Effector memory CD8-positive, alpha-beta T cell (primary cell): ENCODE measurements around the gene CADM2.

Experiments used
- ATAC-seq: fragments of 150-1000 bp; cut with Tn5 transposase; replicated peaks from 2 replicates; pipeline ENCODE4 v1.10.0; 2021; ENCODE audit warnings: mild to moderate bottlenecking, moderate library complexity
- DNase-seq, 3 experiments: peaks; one replicate each; pipeline ENCODE4 v3.0.0; 2021
- H3K27ac Mint-ChIP-seq, 2 donors: one replicate each; pipeline ENCODE4 v1.8.0; 2022; ENCODE audit warnings: mild to moderate bottlenecking in 2 of 2, mixed read lengths in 2 of 2, moderate library complexity in 2 of 2
- H3K27me3 Mint-ChIP-seq, 2 donors: one replicate each; pipeline ENCODE4 v1.8.0; 2022; ENCODE audit warnings: mixed read lengths in 2 of 2
- H3K36me3 Mint-ChIP-seq: one replicate; pipeline ENCODE4 v1.8.0; 2022; ENCODE audit warnings: mild to moderate bottlenecking, moderate library complexity, mixed read lengths; ENCODE audit not compliant: insufficient read depth
- H3K4me1 Mint-ChIP-seq, 2 donors: one replicate each; pipeline ENCODE4 v1.8.0; 2022; ENCODE audit warnings: low read depth in 2 of 2, mixed read lengths in 2 of 2
- H3K4me3 Mint-ChIP-seq, 2 donors: one replicate each; pipeline ENCODE4 v1.8.0; 2022; ENCODE audit warnings: mild to moderate bottlenecking in 2 of 2, mixed read lengths in 2 of 2, moderate library complexity in 2 of 2
- H3K9me3 Mint-ChIP-seq, 2 donors: one replicate each; pipeline ENCODE4 v1.8.0; 2022; ENCODE audit warnings: mixed read lengths in 2 of 2

CADM2 gene

GRCh38 chr3:85355572-85355971 is 396.8 kb downstream of the CADM2 start:
- no peak for DNase-seq
- Mint-ChIP-seq H3K9me3 (peaks cover 3 to 22% of the 10 kb centered on the region in 2 donors), H3K27me3 (no peaks in the 10 kb centered on the region), H3K36me3 (no peaks in the 10 kb centered on the region), H3K27ac (no peak overlapping the region), H3K4me3 (no peak overlapping the region), H3K4me1 (no peaks in the 10 kb centered on the region)
- no peak for ATAC-seq

- ATAC-seq (no peak), DNase-seq (no peak)
- Mint-ChIP-seq H3K36me3 (no peaks in the 10 kb centered on the region), H3K27me3 (no peaks in the 10 kb centered on the region), H3K4me1 (no peaks in the 10 kb centered on the region), H3K27ac (no peak overlapping the region), H3K4me3 (no peak overlapping the region), H3K9me3 (peaks cover 3 to 5% of the 10 kb centered on the region in 2 donors)
These were observed 402.1 kb downstream of the CADM2 start for GRCh38 chr3:85360742-85361387.

- ATAC-seq (no peak), DNase-seq (no peak)
- no peaks in the 10 kb centered on the region for H3K36me3 Mint-ChIP-seq
- no peaks in the 10 kb centered on the region for H3K27me3 Mint-ChIP-seq
- no peak overlapping the region for H3K4me3 Mint-ChIP-seq
- no peaks in the 10 kb centered on the region for H3K4me1 Mint-ChIP-seq
- H3K27ac Mint-ChIP-seq = no peak overlapping the region
- H3K9me3 Mint-ChIP-seq = peaks cover 0 to 3% of the 10 kb centered on the region in 2 donors
These were observed 405.6 kb downstream of the CADM2 start for GRCh38 chr3:85364296-85364909.

- Mint-ChIP-seq H3K4me1 (no peaks in the 10 kb centered on the region), H3K9me3 (peaks cover 0 to 4% of the 10 kb centered on the region in 2 donors), H3K36me3 (no peaks in the 10 kb centered on the region), H3K27ac (no peak overlapping the region), H3K4me3 (no peak overlapping the region), H3K27me3 (no peaks in the 10 kb centered on the region)
- no peak for ATAC-seq
- no peak for DNase-seq
These were observed 411.6 kb downstream of the CADM2 start for GRCh38 chr3:85370341-85370740.

GRCh38 chr3:85376131-85376530 is 417.3 kb downstream of the CADM2 start:
- no peaks in the 10 kb centered on the region for H3K27me3 Mint-ChIP-seq
- H3K27ac Mint-ChIP-seq = no peak overlapping the region
- no peaks in the 10 kb centered on the region for H3K36me3 Mint-ChIP-seq
- no peak for ATAC-seq
- H3K4me1 Mint-ChIP-seq = no peaks in the 10 kb centered on the region
- H3K9me3 Mint-ChIP-seq = peaks cover 0 to 2% of the 10 kb centered on the region in 2 donors
- no peak overlapping the region for H3K4me3 Mint-ChIP-seq
- no peak for DNase-seq

GRCh38 chr3:85377115-85377514 is 418.3 kb downstream of the CADM2 start:
- Mint-ChIP-seq H3K9me3 (no peaks in the 10 kb centered on the region), H3K4me1 (no peaks in the 10 kb centered on the region), H3K27ac (no peak overlapping the region), H3K27me3 (no peaks in the 10 kb centered on the region), H3K4me3 (no peak overlapping the region), H3K36me3 (no peaks in the 10 kb centered on the region)
- no peak for ATAC-seq
- no peak for DNase-seq

- no peaks in the 10 kb centered on the region for H3K4me1 Mint-ChIP-seq
- H3K27ac Mint-ChIP-seq = no peak overlapping the region
- H3K4me3 Mint-ChIP-seq = no peak overlapping the region
- no peak for DNase-seq
- peaks cover 5 to 7% of the 10 kb centered on the region in 2 donors for H3K9me3 Mint-ChIP-seq
- no peaks in the 10 kb centered on the region for H3K36me3 Mint-ChIP-seq
- no peak for ATAC-seq
- H3K27me3 Mint-ChIP-seq = no peaks in the 10 kb centered on the region
These were observed 425.6 kb downstream of the CADM2 start for GRCh38 chr3:85384372-85384771.

- Mint-ChIP-seq H3K27ac (no peak overlapping the region), H3K36me3 (no peaks in the 10 kb centered on the region), H3K4me3 (no peak overlapping the region), H3K27me3 (no peaks in the 10 kb centered on the region), H3K4me1 (no peaks in the 10 kb centered on the region), H3K9me3 (peaks cover 10 to 14% of the 10 kb centered on the region in 2 donors)
- ATAC-seq (no peak), DNase-seq (no peak)
These were observed 429.2 kb downstream of the CADM2 start for GRCh38 chr3:85387913-85388505.

GRCh38 chr3:85394424-85394823 is 435.6 kb downstream of the CADM2 start:
- no peaks in the 10 kb centered on the region for H3K36me3 Mint-ChIP-seq
- DNase-seq = no peak
- peaks cover 10 to 14% of the 10 kb centered on the region in 2 donors for H3K9me3 Mint-ChIP-seq
- no peak overlapping the region for H3K4me3 Mint-ChIP-seq
- no peaks in the 10 kb centered on the region for H3K4me1 Mint-ChIP-seq
- ATAC-seq = no peak
- no peaks in the 10 kb centered on the region for H3K27me3 Mint-ChIP-seq
- H3K27ac Mint-ChIP-seq = no peak overlapping the region

GRCh38 chr3:85397434-85397833 is 438.6 kb downstream of the CADM2 start:
- no peaks in the 10 kb centered on the region for H3K36me3 Mint-ChIP-seq
- H3K9me3 Mint-ChIP-seq = peaks cover 7 to 8% of the 10 kb centered on the region in 2 donors
- no peaks in the 10 kb centered on the region for H3K27me3 Mint-ChIP-seq
- no peak overlapping the region for H3K27ac Mint-ChIP-seq
- no peak for DNase-seq
- no peak for ATAC-seq
- no peak overlapping the region for H3K4me3 Mint-ChIP-seq
- H3K4me1 Mint-ChIP-seq = no peaks in the 10 kb centered on the region

GRCh38 chr3:85426121-85426520 is 467.3 kb downstream of the CADM2 start:
- H3K27me3 Mint-ChIP-seq = no peaks in the 10 kb centered on the region
- no peak overlapping the region for H3K4me3 Mint-ChIP-seq
- DNase-seq = no peak
- H3K9me3 Mint-ChIP-seq = peaks cover 7 to 11% of the 10 kb centered on the region in 2 donors
- peaks cover 3% of the 10 kb centered on the region for H3K36me3 Mint-ChIP-seq
- H3K27ac Mint-ChIP-seq = no peak overlapping the region
- ATAC-seq = no peak
- H3K4me1 Mint-ChIP-seq = no peaks in the 10 kb centered on the region

GRCh38 chr3:85427467-85427866 is 468.7 kb downstream of the CADM2 start:
- no peak for DNase-seq
- H3K27ac Mint-ChIP-seq = no peak overlapping the region
- H3K36me3 Mint-ChIP-seq = peaks cover 3% of the 10 kb centered on the region
- no peaks in the 10 kb centered on the region for H3K4me1 Mint-ChIP-seq
- peaks cover 11 to 22% of the 10 kb centered on the region in 2 donors for H3K9me3 Mint-ChIP-seq
- H3K27me3 Mint-ChIP-seq = no peaks in the 10 kb centered on the region
- no peak for ATAC-seq
- H3K4me3 Mint-ChIP-seq = no peak overlapping the region

GRCh38 chr3:85432081-85432480 is 473.3 kb downstream of the CADM2 start:
- Mint-ChIP-seq H3K4me1 (no peaks in the 10 kb centered on the region), H3K9me3 (peaks cover 11 to 24% of the 10 kb centered on the region in 2 donors), H3K27ac (no peak overlapping the region), H3K36me3 (no peaks in the 10 kb centered on the region), H3K27me3 (no peaks in the 10 kb centered on the region), H3K4me3 (no peak overlapping the region)
- DNase-seq (no peak), ATAC-seq (no peak)

- H3K4me1 Mint-ChIP-seq = no peaks in the 10 kb centered on the region
- DNase-seq (no peak), ATAC-seq (no peak)
- H3K36me3 Mint-ChIP-seq = no peaks in the 10 kb centered on the region
- H3K9me3 Mint-ChIP-seq = peaks cover 11 to 25% of the 10 kb centered on the region in 2 donors
- H3K27ac Mint-ChIP-seq = no peak overlapping the region
- no peaks in the 10 kb centered on the region for H3K27me3 Mint-ChIP-seq
- no peak overlapping the region for H3K4me3 Mint-ChIP-seq
These were observed 474.5 kb downstream of the CADM2 start for GRCh38 chr3:85433319-85433718.
